AG04450 (cell line): ENCODE data around the gene TMEM72. TPM values are rescaled to one million over a fixed set of nuclear protein-coding genes. Genes with fewer than 3 reads are reported as not detected.

Source experiments
- CTCF ChIA-PET: fragments of 300-600, 350-600 bp; formaldehyde crosslinking; extraction: SDS; loops from one replicate; lab custom pipeline; 2022; ENCODE audit warnings: antibody characterized with exemption, inconsistent platforms; lab: Charles Lee
- POLR2A ChIA-PET: fragments of 350-600 bp; formaldehyde crosslinking; extraction: SDS; loops from one replicate; lab custom pipeline; 2021; ENCODE audit warnings: antibody characterized with exemption, inconsistent platforms; lab: Yijun Ruan, JAX
- DNase-seq: peaks from one replicate; pipeline ENCODE4 v3.0.0-alpha.2; 2011; ENCODE audit warnings: low read depth, low spot score
- H3K27ac ChIP-seq: one replicate; pipeline ENCODE4 v1.5.1; 2012; ENCODE audit warnings: low read depth, low read length, control low read depth
- H3K27me3 ChIP-seq: one replicate; pipeline ENCODE4 v1.6.0; 2012; ENCODE audit warnings: low read length; ENCODE audit not compliant: control insufficient read depth, insufficient read depth
- H3K4me3 ChIP-seq: 2 replicates; pipeline ENCODE4 v1.5.1; 2011; ENCODE audit warnings: mild to moderate bottlenecking, low read depth, low read length, control low read depth
- H3K9me3 ChIP-seq: 2 replicates; pipeline ENCODE4 v1.5.1; 2012; ENCODE audit warnings: low read length; ENCODE audit not compliant: control insufficient read depth, insufficient read depth
- CTCF ChIP-seq: IDR thresholded peaks from 2 replicates; pipeline ENCODE4 v1.5.1; 2011; ENCODE audit warnings: low read depth, low read length, control low read depth, inconsistent platforms
- polyA plus RNA-seq: library from polyadenylated mRNA; depleted of rRNA; stranded (reverse); fragments of >200 nt; gene quantifications from 2 replicates; pipeline ENCODE4 v1.2.3, GENCODE V29; 2011

Gene TMEM72
- polyA plus RNA-seq, 1 experiment: not detected

- ChIA-PET POLR2A (interaction anchor here (1.1 to 1.3 kb wide), 2 partner anchors 12 to 15 kb away, joined by 3 to 7 read pairs; partner anchors contain the start of gene DEPP1), CTCF (interaction anchor here (0.6 to 4.5 kb wide), 6 partner anchors 8 to 191 kb away, joined by 3 to 18 read pairs (median 4); no protein-coding TSS in a partner anchor)
- TF ChIP-seq CTCF: no peak
- no peak overlapping the region for H3K4me3 ChIP-seq
- no peak overlapping the region for H3K27ac ChIP-seq
- no peaks in the 10 kb centered on the region; the same call in 1 of the 2 replicates for H3K9me3 ChIP-seq
- H3K27me3 ChIP-seq: no peaks in the 10 kb centered on the region
- DNase-seq: no peak
Measured at GRCh38 chr10:44966129-44966815, 55.1 kb downstream of the TMEM72 start.

- ChIA-PET POLR2A (interaction anchor here (1.3 kb wide), 1 partner anchor 12 kb away, joined by 7 read pairs; the partner anchor contains the start of gene DEPP1), CTCF (interaction anchor here (0.6 to 4.5 kb wide), 8 partner anchors 7 to 191 kb away, joined by 3 to 18 read pairs (median 4); partner anchors contain the start of gene DEPP1)
- Histone ChIP-seq H3K27ac (no peak overlapping the region), H3K9me3 (no peaks in the 10 kb centered on the region; the same call in 1 of the 2 replicates), H3K27me3 (no peaks in the 10 kb centered on the region), H3K4me3 (no peak overlapping the region)
- no peak for DNase-seq
- peak; percentile 31 for TF ChIP-seq CTCF
Measured at GRCh38 chr10:44966816-44967509, 55.8 kb downstream of the TMEM72 start.

- CTCF ChIA-PET: interaction anchor here (0.6 to 4.5 kb wide), 6 partner anchors 9 to 40 kb away, joined by 3 to 18 read pairs (median 4); partner anchors contain the start of gene DEPP1
- no peak for TF ChIP-seq CTCF
- H3K4me3 ChIP-seq: no peak overlapping the region
- no peak for DNase-seq
- H3K27me3 ChIP-seq: no peaks in the 10 kb centered on the region
- POLR2A ChIA-PET: interaction anchor here (0.8 kb wide), 1 partner anchor 11 kb away, joined by 3 read pairs; the partner anchor contains the start of gene DEPP1
- H3K9me3 ChIP-seq: no peaks in the 10 kb centered on the region; the same call in 1 of the 2 replicates
- peak overlapping the region; percentile 11 for H3K27ac ChIP-seq
Measured at GRCh38 chr10:44967616-44968015, 56.5 kb downstream of the TMEM72 start.

GRCh38 chr10:44968091-44968490, 57.0 kb downstream of the TMEM72 start:
- ChIA-PET POLR2A (interaction anchor here (0.8 kb wide), 1 partner anchor 11 kb away, joined by 3 read pairs; the partner anchor contains the start of gene DEPP1), CTCF (interaction anchor here (0.5 to 4.5 kb wide), 6 partner anchors 9 to 92 kb away, joined by 3 to 18 read pairs (median 4); partner anchors contain the start of gene DEPP1)
- no peak for DNase-seq

More at GRCh38 chr10:44968091-44968490, 57.0 kb downstream of the TMEM72 start:
- Histone ChIP-seq H3K4me3 (no peak overlapping the region), H3K27me3 (no peaks in the 10 kb centered on the region), H3K9me3 (no peaks in the 10 kb centered on the region; the same call in 1 of the 2 replicates), H3K27ac (peak overlapping the region; percentile 11)
- TF ChIP-seq CTCF: no peak
